Activated CD8-positive, alpha-beta memory T cell treated with anti-CD3 and anti-CD28 coated beads, Interleukin-2, amount 50 U/mL, for 1 hour (primary cell): ENCODE measurements around the gene TRAPPC14.
A peak's percentile ranks its signal among the peaks of the same experiment; 100 is the strongest.
"Not testable (repeated sequence)": the region's sequence is repeated elsewhere in the genome, so short reads cannot be mapped to it uniquely, and the experiment has no call there.

Experiments
- DNase-seq: peaks from one replicate; pipeline ENCODE4 v3.0.0-alpha.2; 2020; ENCODE audit errors: extremely low read depth

The TRAPPC14 gene

GRCh38 chr7:100158229-100159098, at the start of gene TRAPPC14:
TSS of gene TRAPPC14 (minus strand) at chr7:100158723. CDS start at chr7:100158499, 224 bp downstream.
- peak; percentile 64 for DNase-seq

GRCh38 chr7:100204454-100204853, 45.9 kb upstream of the TRAPPC14 start:
- DNase-seq: no peak

GRCh38 chr7:100200693-100201092, 42.2 kb upstream of the TRAPPC14 start:
- DNase-seq: no peak

- DNase-seq: no peak
These were observed 39.7 kb upstream of the TRAPPC14 start for GRCh38 chr7:100198266-100198665.

- DNase-seq: not testable (repeated sequence)
These were observed 37.4 kb upstream of the TRAPPC14 start for GRCh38 chr7:100195901-100196322.

GRCh38 chr7:100195222-100195621, 36.7 kb upstream of the TRAPPC14 start:
- DNase-seq: no peak

GRCh38 chr7:100192969-100193368, 34.4 kb upstream of the TRAPPC14 start:
- DNase-seq: no peak

GRCh38 chr7:100192281-100192862, 33.8 kb upstream of the TRAPPC14 start:
- DNase-seq: not testable (repeated sequence)

GRCh38 chr7:100191775-100192174, 33.3 kb upstream of the TRAPPC14 start:
- no peak for DNase-seq

- no peak for DNase-seq
These were observed 31.7 kb upstream of the TRAPPC14 start for GRCh38 chr7:100190048-100190711.

GRCh38 chr7:100189061-100189460, 30.5 kb upstream of the TRAPPC14 start:
- DNase-seq: no peak

- no peak for DNase-seq
These were observed 27.2 kb upstream of the TRAPPC14 start for GRCh38 chr7:100185726-100186125.

GRCh38 chr7:100183090-100183489, 24.6 kb upstream of the TRAPPC14 start:
- DNase-seq: not testable (repeated sequence)

GRCh38 chr7:100182616-100183015, 24.1 kb upstream of the TRAPPC14 start:
- not testable (repeated sequence) for DNase-seq

- DNase-seq: not testable (repeated sequence)
These were observed 21.6 kb upstream of the TRAPPC14 start for GRCh38 chr7:100180084-100180483.

- peak; percentile 87 for DNase-seq
These were observed 18.8 kb upstream of the TRAPPC14 start, which contains the start of the genes GPC2 and STAG3 for GRCh38 chr7:100177045-100178001. TSS of gene GPC2 (minus strand) at chr7:100177381. CDS start at chr7:100177199, 182 bp downstream. TSS of gene STAG3 (plus strand) at chr7:100177918. CDS start at chr7:100180557, 2,639 bp downstream.

GRCh38 chr7:100176096-100177044, 17.8 kb upstream of the TRAPPC14 start:
- DNase-seq: no peak

- no peak for DNase-seq
These were observed 16.9 kb upstream of the TRAPPC14 start for GRCh38 chr7:100175296-100175935.

- no peak for DNase-seq
These were observed 16.1 kb upstream of the TRAPPC14 start for GRCh38 chr7:100174582-100174981.
